Fibroblast of pulmonary artery (primary cell): ENCODE measurements around the gene LMBR1.

Experiments used
- DNase-seq: peaks from one replicate; pipeline ENCODE4 v3.0.0-alpha.2; 2010; ENCODE audit warnings: low read depth
- H3K4me3 ChIP-seq: replicated peaks from 2 replicates; pipeline ENCODE4 v1.5.1; 2011; ENCODE audit warnings: low read depth, mild to moderate bottlenecking, control low read depth, low read length, moderate library complexity
- CTCF ChIP-seq: IDR thresholded peaks from 2 replicates; pipeline ENCODE4 v1.5.1; 2011; ENCODE audit warnings: mild to moderate bottlenecking, control low read depth, low read length, inconsistent platforms; ENCODE audit errors: missing control alignments

LMBR1 gene

GRCh38 chr7:156668130-156668741 is 224.7 kb downstream of the LMBR1 start:
- TF ChIP-seq CTCF: no peak
- DNase-seq: no peak
- H3K4me3 ChIP-seq: no peak overlapping the region

- no peak for TF ChIP-seq CTCF
- no peak for DNase-seq
These were observed 225.9 kb downstream of the LMBR1 start for GRCh38 chr7:156667110-156667426.

GRCh38 chr7:156666368-156667109 is 226.4 kb downstream of the LMBR1 start:
- no peak for DNase-seq
- TF ChIP-seq CTCF: no peak
- H3K4me3 ChIP-seq: no peak overlapping the region

More at GRCh38 chr7:156667110-156667426, 225.9 kb downstream of the LMBR1 start:
- no peak overlapping the region for H3K4me3 ChIP-seq

- TF ChIP-seq CTCF: no peak
- DNase-seq: peak; percentile 55
- no peak overlapping the region for H3K4me3 ChIP-seq
These were observed 227.9 kb downstream of the LMBR1 start for GRCh38 chr7:156665101-156665500.

GRCh38 chr7:156662277-156662676 is 230.7 kb downstream of the LMBR1 start:
- no peak overlapping the region for H3K4me3 ChIP-seq
- TF ChIP-seq CTCF: no peak
- DNase-seq: no peak

GRCh38 chr7:156661637-156662036 is 231.3 kb downstream of the LMBR1 start:
- DNase-seq: no peak
- TF ChIP-seq CTCF: no peak
- no peak overlapping the region for H3K4me3 ChIP-seq

GRCh38 chr7:156659961-156660360 is 233.0 kb downstream of the LMBR1 start:
- H3K4me3 ChIP-seq: no peak overlapping the region
- TF ChIP-seq CTCF: no peak
- no peak for DNase-seq
